Astrocyte of the cerebellum (primary cell): ENCODE measurements around the gene LMBR1.

Experiments
- DNase-seq: peaks from one replicate; pipeline ENCODE4 v3.0.0-alpha.2; 2011; ENCODE audit warnings: low read depth
- H3K4me3 ChIP-seq: 2 replicates; pipeline ENCODE4 v1.5.1; 2011; ENCODE audit warnings: mild to moderate bottlenecking, low read depth, low read length, moderate library complexity
- in situ Hi-C: cut with HindIII; loops from 2 replicates; pipeline ENCODE4 v1.10.0; 2017; ENCODE audit warnings: low sequenced_read_pairs
- TF ChIP-seq, protein P1 (sequence below): IDR thresholded peaks from 2 replicates; pipeline ENCODE4 v1.5.1; 2012; ENCODE audit warnings: low read length, low read depth, moderate library complexity, mild to moderate bottlenecking; ENCODE audit errors: missing control alignments

LMBR1 gene

DNA sequence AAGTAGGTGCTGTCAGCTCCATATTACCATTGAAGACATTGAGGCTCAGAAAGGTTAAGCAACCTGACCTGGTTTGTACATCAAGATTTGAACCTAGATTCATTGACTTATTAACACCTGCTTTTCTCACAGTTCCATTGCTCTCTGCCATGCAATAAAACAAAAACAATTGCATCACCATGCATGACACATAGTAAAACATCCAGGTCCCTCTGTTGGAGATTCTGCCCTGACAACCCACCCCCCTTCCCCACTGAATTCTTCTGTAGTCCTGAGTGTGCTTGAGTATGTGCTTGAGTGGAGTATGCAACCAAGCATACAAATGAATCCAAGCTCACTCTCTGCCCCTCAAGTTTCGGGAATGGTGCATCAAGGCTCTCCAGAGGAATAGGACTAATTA lies 6.0 kb upstream of the LMBR1 start:
- no peak for DNase-seq
- in situ Hi-C loops, result no loop called here
- TF ChIP-seq, protein P1, sequence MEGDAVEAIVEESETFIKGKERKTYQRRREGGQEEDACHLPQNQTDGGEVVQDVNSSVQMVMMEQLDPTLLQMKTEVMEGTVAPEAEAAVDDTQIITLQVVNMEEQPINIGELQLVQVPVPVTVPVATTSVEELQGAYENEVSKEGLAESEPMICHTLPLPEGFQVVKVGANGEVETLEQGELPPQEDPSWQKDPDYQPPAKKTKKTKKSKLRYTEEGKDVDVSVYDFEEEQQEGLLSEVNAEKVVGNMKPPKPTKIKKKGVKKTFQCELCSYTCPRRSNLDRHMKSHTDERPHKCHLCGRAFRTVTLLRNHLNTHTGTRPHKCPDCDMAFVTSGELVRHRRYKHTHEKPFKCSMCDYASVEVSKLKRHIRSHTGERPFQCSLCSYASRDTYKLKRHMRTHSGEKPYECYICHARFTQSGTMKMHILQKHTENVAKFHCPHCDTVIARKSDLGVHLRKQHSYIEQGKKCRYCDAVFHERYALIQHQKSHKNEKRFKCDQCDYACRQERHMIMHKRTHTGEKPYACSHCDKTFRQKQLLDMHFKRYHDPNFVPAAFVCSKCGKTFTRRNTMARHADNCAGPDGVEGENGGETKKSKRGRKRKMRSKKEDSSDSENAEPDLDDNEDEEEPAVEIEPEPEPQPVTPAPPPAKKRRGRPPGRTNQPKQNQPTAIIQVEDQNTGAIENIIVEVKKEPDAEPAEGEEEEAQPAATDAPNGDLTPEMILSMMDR, result no peak
- H3K4me3 ChIP-seq, result no peak overlapping the region

DNA sequence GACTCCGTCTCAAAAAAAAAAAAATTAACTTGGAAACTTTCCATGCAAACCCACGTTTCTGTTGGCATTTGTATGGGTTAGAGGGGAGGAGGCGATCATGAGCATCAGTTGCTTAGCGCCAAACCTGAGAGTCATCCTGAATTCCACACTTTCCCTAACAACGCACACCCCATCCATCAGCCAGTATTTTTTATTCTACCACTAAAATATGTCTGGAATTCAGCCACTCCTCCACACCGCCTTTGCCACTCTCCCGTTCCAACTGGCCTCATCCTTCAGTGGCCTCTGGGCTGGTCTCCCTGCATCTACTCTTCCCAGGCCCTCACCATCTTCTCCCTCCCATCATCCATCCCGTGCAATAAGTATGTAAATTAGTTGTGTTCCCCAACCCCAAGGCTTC lies 4.7 kb upstream of the LMBR1 start:
- H3K4me3 ChIP-seq, result no peak overlapping the region
- in situ Hi-C loops, result no loop called here
- DNase-seq, result no peak
- TF ChIP-seq, protein P1, result no peak

GRCh38 chr7:156896388-156897022 lies 3.5 kb upstream of the LMBR1 start:
- in situ Hi-C loops, result no loop called here
- TF ChIP-seq, protein P1, result no peak
- no peak overlapping the region for H3K4me3 ChIP-seq
- DNase-seq, result no peak

- no peak overlapping the region for H3K4me3 ChIP-seq
- DNase-seq, result no peak
- TF ChIP-seq, protein P1, result no peak
- in situ Hi-C loops, result no loop called here
Observed at GRCh38 chr7:156895024-156895780, 2.2 kb upstream of the LMBR1 start.

GRCh38 chr7:156892081-156892800 lies 742 bp downstream of the LMBR1 start:
- TF ChIP-seq, protein P1, result no peak
- no peak for DNase-seq
- H3K4me3 ChIP-seq, result peak overlapping the region; percentile 80

GRCh38 chr7:156889746-156890145 lies 3.2 kb downstream of the LMBR1 start:
- H3K4me3 ChIP-seq, result no peak overlapping the region
- TF ChIP-seq, protein P1, result no peak
- in situ Hi-C loops, result no loop called here
- no peak for DNase-seq

More at GRCh38 chr7:156892081-156892800, 742 bp downstream of the LMBR1 start:
- in situ Hi-C loops, result no loop called here
